NCI-H1694 (cell line): ENCODE results near the gene HACL1.
A peak's percentile ranks its signal among the peaks of the same experiment; 100 is the strongest.
"Not testable (repeated sequence)": the region's sequence is repeated elsewhere in the genome, so short reads cannot be mapped to it uniquely, and the experiment has no call there.

Experiments used
- DNase-seq: peaks from one replicate; lab custom pipeline; 2025; lab: John Stamatoyannopoulos, UW

Gene HACL1

DNA sequence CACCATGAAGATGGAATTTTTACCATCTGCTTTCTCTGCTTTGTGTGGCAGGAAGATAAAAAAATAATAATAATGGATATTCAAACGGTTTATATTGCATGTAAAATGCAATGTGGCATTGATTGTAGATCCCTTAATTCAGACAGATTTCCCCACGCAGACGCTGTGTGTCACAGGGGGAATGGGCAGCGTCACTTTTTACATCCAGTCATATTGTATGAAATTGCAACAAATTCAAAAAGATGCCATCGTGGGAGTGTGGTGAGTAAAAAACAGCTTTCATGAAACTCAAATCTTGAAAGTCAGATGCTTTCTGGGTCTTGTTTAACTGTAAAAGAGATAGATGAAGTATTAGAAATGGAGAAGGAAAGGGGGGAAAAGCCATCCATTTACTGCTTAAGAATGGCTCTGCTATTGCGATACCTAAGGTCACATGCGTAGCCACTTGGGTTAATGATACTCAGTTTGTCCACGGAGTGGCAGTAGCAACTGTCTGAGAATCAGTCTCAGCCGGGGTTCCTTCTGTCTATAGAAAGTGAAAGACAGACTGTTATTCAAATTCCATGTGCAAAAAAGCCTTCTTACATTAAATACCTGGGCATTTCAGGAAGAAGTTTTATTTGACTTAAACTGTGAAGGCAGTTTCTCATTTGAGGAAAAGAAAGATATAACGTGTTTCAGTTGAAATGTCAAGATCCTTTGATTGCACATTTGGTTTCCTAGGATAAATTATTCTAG is 28.7 kb upstream of the HACL1 start:
- peak; percentile 43 for DNase-seq

DNA sequence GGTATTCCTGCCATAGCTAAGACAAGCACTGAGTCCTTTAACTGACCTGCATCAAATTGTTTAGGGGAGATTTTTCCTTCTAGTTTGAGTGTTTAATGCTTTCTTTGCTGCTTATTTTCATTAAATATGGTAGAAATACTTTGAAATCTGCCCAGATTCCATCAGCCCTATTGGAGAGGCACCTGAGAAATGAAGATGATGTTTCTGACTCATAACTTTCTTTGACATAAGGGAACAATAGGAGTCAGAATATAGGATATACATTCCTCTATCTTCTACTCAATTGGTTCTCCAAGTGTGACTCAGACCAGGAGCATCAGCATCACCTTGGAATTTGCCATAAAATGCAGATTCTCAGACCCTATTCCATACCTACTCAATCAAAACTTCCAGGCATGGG is 27.6 kb upstream of the HACL1 start:
- no peak for DNase-seq

DNA sequence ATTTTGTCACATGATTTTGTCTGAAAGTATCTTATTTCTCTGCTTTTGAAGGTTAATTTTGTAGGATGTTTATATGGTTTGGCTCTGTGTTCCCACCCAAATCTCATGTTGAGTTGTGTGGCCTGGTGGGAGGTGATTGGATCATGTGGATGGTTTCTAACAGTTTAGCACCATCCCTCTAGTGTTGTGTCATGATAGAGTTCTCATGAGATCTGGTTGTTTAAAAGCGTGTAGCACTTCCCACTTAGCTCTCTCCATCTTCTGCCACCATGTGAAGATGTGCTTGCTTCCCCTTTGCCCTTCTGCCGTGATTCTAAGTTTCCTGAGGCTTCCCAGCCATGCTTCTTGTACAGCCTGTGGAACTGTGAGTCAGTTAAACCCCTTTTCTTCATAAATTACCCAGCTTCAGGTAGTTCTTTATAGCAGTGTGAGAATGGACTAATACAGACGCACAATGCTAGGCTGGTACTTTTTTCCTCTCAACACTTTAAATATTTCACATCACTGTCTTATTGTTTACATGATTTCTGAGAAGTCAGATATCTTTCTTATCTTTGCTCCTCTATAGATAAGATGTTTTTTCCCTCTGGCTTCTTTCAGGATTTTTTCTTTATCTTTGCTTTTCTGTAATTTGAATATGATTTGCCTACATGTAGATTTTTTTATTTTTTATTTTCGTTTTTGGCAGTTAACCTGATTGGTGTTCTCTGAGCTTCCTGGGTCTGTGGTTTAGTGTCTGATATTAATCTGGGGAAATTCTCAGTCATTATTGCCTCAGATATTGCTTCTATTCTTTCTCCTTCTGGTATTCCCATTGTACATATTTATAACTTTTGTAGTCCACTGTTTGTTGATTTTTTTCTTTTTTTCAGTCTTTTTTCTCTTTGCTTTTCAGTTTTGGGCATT is 22.4 kb upstream of the HACL1 start:
- no peak for DNase-seq

DNA sequence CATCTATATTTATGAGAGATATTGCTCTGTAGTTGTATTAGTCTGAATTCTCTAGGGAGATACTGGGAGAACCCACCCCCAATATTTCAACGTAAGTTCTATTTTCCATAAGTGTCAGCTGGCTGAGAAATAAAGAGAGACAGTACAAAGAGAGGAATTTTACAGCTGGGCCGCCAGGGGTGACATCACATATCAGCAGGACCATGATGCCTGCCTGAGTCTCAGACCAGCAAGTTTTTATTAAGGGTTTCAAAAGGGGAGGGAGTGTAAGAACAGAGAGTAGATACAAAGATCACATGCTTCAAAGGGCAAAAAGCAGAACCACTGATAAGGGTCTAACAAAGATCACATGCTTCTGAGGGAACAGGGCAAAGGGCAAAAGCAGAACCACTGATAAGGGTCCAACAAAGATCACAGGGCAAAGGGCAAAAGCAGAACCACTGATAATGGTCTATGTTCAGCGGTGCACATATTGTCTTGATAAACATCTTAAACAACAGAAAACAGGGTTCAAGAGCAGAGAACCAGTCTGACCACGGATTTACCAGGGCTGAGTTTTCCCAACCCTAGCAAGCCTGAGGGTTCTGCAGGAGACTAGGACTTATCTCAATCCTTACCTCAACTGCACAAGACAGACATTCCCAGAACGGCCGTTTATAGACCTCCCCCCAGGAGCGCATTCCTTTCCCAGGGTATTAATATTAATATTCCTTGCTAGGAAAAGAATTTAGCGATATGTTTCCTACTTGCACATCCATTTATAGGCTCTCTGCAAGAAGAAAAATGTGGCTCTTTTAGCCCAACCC is 18.5 kb upstream of the HACL1 start:
- not testable (repeated sequence) for DNase-seq

DNA sequence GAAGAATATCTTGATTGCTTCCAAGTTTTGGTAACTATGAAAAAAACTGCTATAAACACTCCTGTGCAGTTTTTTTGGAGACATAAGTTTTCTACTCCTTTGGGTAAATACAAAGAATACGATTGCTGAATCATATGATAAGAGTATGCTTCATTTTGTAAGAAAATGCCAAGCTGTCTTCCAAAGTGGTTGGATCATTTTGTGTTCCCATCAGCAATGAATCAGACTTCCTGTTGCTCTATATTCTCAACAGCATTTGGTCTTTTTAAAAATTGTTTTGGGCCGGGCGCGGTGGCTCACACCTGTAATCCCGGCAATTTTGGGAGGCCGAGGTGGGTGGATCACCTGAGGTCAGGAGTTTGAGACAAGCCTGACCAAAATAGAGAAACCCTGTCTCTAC is 14.7 kb upstream of the HACL1 start:
- DNase-seq, result no peak

DNA sequence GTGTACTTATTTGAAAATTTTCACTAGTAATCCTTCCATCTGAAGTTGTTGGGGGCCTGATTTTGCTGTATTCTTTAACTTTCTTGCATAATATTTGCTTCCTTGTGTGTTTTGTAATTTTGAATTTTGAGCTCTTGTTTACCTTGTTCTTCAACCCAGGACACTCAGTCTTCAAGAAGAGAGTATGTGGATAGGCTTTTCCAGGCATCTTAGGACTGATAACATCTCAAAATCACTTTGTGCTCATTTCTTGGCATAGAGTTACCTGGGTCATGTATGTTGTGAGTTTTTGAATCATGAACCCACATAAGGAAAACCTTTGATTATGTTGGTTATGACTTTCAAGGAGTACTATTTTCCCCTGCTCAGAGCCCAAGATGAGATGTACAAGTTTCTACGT is 13.6 kb upstream of the HACL1 start:
- DNase-seq, result no peak

DNA sequence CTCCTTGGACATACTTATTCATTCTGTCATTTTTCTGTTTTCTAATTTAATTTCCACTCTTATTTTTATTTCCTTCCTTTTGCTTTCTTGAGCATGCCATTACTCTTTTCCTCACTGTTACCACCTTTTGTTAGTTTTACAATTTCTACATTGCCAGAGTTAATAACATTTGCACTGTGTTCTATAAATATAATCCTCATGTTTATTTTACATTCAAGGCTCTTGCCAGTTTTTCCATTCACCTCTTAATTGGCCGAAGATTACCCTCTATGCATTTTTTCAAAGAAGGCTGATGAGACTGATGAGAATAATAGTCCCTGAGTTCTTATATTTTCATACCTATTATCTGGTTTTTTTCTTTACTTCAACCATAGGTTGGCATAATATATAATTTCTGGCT is 10.6 kb upstream of the HACL1 start:
- no peak for DNase-seq

DNA sequence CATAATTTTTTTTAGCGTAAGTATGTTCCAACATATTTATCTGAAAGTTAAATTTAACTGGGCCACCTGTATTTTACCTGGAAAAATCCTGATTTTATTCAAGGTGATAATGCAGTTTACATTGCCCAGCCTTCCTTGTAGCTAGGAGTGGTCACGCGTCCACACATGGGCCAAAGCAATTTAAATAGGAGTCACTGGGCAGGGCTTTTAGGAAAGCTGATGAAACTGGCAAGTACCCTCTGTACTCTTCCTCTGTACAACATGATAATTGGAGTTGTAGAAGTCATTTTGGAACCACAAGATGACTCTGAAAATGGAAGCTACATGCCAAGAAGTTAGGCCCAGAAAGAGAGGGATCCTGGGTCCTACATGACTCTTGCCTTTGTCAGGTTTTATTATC is 9.6 kb upstream of the HACL1 start:
- DNase-seq, result no peak

DNA sequence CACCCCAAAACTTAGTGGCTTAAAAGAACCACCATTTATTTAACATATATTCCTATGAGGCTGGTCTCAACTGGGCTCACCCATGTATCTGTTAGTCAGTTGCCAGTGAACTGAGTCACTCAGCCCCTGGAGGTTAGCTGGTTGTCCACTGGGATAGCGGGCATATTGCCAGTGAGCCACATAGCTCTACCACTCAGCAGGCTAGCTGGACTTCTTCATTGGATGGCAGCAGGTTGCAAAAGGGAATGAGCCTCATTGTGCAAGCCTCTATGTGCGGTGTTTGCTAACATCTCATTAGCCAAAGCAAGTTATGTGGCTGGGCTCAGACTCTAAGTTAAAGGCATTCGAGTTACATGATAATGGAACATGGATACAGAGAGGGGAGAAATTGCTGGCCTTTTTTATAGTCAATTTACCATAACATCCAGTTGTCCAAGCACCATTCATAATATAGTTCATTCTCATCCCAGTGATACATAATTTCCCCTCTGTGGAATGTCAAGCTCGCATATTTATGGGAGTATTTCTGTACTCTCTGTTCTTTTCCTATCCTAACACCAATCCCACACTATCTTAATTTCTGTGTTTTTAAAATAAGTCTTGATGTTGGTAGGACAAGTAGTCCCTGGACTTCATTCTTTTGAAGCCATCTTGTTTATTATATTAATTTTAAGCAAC is 8.9 kb upstream of the HACL1 start:
- no peak for DNase-seq

DNA sequence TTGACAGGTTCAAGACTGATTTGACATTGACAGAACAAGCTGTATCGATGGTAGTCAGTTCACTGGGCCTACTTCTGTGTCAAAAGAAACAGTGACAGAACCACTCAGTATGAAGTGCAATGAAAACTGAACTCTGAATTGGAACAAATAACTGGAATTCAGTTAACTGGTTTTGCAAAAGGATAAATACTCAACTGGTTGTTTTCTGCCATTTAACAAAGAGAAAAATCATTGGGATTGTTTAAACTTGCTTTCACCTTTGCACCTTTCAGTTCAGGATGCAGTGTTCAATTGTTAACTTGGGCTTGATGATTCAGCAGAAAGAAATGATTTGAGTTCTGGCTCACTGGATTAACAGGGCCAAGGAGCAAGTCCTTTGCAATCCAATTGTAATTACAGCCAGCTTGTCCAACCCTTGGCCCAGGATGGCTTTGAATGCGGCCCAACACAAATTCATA is 5.1 kb upstream of the HACL1 start:
- no peak for DNase-seq

DNA sequence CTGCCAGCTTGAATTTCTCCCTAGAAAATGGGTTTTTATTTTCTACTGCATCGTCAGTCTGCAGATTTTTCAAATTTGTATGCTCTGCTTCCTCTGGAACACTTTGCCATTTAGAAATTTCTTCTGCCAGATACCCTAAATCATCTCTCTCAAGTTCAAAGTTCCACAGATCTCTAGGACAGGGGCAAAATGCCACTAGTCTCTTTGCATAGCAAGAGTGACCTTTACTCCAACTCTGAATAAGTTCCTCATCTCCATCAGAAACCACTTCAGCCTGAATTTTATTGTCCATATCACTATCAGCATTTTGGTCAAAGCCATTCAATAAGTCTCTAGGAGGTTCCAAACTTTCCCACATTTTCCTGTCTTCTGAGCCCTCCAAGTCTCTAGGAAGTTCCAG is 3.2 kb upstream of the HACL1 start:
- not testable (repeated sequence) for DNase-seq

DNA sequence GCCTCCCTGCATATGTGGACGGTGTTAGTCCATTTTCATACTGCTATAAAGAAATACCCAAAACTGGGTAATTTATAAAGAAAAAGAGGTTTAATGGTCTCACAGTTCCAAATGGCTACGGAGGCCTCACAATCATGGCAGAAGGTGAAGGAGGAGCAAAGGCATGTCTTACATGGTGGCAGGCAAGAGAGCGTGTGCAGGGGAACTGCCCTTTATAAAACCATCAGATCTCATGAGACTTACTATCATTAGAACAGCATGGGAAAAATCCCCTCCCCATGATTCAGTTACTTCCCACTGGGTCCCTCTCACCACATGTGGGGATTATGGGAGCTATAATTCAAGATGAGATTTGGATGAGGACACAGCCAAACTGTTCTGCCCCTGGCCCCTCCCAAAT is 1.4 kb upstream of the HACL1 start:
- DNase-seq, result not testable (repeated sequence)

DNA sequence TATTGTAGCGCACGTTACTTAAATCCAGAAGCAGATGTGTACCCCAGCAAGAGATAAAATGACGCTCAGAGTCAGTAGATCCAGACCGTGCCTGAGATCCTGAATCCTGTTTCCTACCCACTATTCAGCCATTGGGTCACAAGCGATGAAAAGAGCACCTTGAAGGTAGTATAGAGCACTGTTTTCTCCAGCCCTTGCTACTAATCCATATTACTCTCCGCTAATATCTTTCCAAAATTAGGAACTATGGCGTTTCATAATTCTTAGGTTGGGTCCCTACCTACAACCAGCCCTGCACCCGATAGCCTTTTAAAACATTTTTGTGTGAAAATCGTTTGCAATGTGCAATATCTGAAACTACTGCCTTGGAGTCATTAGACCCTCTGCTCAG is 772 bp upstream of the HACL1 start:
- no peak for DNase-seq

DNA sequence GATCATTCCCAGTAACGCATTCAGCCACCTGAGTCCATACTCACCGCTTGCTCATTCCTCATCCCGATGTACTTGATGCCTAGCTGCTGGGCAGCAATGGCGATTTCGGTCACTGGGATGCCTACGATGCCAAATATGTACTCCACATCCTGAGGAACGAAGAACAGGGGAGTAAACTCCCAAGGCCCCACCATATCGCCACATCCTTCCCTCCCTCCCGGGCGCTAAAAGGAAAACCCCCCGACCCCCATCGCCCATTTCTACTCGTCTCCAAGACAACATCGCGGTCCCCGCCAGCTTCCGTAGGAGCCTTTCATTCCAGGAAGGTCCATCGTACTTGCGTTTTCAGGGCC is 347 bp downstream of the HACL1 start:
- DNase-seq, result no peak

DNA sequence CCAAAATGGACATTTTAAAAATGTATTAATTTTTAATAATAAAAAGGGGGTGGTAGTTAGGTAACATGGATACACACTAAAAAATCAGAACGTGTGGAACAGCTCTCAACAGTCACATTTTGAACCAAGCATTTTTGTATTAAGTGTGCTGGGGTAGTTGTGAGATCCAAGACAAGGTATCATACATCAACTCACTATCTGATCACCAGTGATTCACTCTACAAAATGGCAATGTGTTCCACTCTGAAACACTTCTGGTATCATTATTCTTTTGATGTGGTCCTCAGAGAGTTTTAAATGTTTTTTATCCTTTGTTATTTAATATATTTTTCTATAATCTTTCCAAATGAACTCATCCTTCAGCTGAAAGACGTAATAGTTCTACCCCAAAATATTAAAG is 5.4 kb downstream of the HACL1 start:
- DNase-seq, result no peak

DNA sequence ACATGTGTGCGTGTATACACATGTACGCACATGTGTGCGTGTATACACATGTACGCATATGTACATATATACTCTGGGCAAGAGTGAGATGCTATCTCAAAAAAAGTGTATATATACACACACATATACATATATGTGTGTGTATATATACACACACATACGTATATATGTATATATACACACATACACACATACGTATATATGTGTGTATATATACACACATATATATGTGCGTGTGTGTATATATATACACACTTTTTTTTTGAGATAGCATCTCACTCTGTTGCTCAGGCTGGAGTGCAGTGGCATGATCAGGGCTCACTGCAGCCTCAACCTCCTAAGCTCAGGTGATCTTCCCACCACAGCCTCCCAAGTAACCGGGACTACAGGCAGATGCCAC is 8.4 kb downstream of the HACL1 start:
- DNase-seq, result no peak

DNA sequence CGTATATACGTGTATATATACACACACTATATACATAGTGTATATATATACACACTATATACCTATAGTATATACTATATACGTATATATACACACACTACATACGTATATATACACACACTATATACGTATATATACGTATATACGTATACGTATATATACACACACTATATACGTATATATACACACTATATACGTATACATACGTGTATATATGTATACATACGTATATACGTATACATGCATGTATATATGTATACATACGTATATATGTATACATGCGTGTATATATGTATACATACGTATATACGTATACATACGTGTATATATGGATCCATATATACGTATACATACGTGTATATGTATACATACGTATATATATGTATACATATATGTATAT is 9.4 kb downstream of the HACL1 start:
- no peak for DNase-seq

DNA sequence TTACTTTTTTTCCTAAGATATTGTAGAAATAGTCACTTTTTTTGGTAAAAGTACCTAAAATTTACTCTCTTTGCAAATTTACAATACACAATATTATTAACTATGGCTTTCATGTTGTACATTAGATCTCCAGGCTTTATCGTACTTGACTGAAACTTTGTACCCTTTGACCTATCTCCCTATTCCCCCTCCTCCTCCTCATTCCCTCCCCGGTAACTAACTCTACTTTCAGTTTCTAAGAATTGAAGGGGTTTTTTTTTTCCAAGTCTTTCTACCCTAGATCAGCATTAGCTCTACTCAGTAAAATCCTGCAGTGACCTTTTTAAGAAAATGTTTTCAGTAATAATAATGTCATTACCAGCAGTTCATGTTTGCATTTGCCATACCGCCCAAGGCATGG is 10.1 kb downstream of the HACL1 start:
- DNase-seq, result no peak

DNA sequence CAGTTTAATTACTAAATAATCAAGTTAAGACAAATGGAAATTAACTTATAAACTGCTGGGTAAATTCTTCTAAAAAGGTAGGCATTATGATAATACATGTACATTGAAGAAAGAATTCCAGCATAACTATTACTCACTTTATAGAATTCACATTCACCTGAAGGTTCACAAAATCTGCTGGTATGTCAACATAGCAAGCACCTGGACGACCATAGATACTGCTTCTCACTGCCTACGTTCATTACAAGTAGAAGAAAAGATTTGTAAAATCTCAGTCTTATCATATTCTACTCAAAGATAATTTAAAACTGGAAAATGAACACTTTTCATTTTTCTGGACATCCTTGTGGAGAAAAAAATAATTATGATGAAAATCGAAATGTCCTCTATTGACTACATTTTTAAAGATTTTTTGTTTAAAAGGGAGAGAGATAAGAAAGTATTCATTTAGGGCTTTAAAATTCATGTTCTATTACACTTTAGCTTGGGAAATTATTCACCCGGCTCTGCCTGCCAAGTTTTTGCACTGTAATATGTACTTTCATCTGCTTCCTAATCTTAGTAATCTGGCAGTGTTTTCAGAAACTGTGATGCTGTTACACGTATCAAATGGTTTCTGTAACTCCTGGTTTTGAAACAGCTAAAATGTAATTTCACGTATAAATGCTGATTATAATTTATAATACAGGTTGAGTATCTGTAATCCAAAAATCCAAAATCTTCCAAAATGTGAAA is 16.1 kb downstream of the HACL1 start:
- no peak for DNase-seq

DNA sequence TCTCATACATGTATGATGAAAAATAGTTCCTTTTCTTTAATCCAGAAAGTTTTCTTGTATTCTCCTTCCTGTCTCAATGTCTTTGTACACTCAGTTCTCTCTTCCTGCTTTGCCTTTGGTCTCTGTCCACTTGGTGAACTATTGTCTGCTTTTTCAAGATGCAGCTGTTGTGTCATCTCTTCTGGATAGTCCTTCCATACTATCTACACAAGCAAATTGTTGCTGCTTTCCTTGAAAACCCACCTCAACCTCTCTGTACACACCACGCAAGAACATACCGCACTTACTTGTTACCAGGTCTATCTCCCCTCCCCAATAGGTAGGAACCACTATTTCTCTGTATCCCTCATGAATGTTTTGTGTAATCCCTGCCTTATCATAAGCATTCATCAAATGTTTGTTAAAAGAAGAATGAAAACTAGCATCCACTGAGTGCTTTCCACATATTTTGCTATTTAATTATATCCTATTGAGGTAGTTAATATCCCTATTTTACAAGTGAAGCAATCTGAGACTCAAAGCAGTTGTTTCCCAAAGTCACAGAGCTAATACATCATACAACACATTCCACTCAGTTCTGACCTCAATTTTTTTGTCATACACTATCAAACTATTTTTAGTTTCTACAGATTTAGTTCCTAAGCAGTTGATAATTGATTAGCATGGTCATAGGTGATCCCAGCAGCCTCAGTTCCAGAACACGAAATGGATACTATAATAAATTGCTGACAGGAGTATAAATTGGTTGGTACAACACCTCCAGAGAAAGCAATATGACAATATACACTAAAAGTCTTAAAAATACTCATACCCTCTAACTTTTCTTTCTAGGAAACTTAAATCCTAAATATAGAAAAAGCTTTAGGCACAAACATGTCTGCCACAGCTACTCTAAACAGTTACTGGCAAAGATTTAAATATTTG is 19.6 kb downstream of the HACL1 start:
- no peak for DNase-seq
